Activated CD4-positive, alpha-beta T cell treated with anti-CD3 and anti-CD28 coated beads, Interleukin-2, amount 50 U/mL, for 24 hours (primary cell): Measurements from ENCODE around the gene USP17L5.
"Not testable (repeated sequence)": the region's sequence is repeated elsewhere in the genome, so short reads cannot be mapped to it uniquely, and the experiment has no call there.

Experiments used
- DNase-seq, 2 donors: peaks; one replicate each; pipeline ENCODE4 v3.0.0-alpha.2; 2020; ENCODE audit warnings: low read depth in 1 of 2, low spot score in 1 of 2

Gene USP17L5, protein sequence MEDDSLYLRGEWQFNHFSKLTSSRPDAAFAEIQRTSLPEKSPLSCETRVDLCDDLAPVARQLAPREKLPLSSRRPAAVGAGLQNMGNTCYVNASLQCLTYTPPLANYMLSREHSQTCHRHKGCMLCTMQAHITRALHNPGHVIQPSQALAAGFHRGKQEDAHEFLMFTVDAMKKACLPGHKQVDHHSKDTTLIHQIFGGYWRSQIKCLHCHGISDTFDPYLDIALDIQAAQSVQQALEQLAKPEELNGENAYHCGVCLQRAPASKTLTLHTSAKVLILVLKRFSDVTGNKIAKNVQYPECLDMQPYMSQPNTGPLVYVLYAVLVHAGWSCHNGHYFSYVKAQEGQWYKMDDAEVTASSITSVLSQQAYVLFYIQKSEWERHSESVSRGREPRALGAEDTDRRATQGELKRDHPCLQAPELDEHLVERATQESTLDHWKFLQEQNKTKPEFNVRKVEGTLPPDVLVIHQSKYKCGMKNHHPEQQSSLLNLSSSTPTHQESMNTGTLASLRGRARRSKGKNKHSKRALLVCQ

DNA sequence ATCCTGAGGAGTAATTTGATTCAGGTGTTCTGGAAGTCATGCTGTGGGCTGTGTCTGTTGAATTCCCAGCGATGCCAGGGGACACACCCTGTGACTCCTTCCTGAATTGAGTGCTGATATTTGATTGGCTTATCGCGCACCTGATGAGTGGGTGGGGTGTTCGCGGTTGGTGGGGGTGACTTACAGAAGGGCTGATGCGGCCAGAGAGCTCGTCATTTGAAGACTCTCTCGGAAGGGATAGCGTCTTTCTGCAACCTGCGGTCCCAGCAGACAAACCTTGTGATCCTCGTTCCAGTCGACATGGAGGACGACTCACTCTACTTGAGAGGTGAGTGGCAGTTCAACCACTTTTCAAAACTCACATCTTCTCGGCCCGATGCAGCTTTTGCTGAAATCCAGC lies at the start of gene USP17L5:
Gene USP17L5, plus strand, starts transcription at position 301 of the 400 bp plus-strand sequence. Its CDS starts 0 bp downstream, at position 301.
- not testable (repeated sequence) for DNase-seq

DNA sequence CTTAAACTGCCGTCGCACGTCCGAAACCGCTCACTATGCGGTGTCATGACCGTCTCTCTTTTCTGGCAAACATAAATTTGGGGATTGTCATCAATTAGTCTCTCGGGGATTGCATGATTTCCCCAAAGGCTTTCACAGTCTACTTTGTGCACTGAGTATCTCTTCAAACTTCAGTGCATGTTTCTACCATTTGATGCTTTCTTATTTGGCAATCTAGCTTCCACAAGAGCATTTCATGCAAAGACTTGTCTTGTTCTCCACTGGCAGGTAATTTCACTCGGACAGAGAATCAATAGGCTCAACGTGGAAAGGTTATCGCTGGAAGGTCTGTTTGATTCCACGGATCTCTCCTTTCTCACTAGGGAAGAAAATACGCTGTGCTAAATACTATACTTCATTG lies 15.0 kb upstream of the USP17L5 start:
- not testable (repeated sequence) for DNase-seq

DNA sequence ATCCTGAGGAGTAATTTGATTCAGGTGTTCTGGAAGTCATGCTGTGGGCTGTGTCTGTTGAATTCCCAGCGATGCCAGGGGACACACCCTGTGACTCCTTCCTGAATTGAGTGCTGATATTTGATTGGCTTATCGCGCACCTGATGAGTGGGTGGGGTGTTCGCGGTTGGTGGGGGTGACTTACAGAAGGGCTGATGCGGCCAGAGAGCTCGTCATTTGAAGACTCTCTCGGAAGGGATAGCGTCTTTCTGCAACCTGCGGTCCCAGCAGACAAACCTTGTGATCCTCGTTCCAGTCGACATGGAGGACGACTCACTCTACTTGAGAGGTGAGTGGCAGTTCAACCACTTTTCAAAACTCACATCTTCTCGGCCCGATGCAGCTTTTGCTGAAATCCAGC lies 14.3 kb upstream of the USP17L5 start, which contains the start of gene USP17L24:
Gene USP17L24, plus strand, starts transcription at position 301 of the 400 bp plus-strand sequence. Its CDS starts 0 bp downstream, at position 301.
- DNase-seq = not testable (repeated sequence)

DNA sequence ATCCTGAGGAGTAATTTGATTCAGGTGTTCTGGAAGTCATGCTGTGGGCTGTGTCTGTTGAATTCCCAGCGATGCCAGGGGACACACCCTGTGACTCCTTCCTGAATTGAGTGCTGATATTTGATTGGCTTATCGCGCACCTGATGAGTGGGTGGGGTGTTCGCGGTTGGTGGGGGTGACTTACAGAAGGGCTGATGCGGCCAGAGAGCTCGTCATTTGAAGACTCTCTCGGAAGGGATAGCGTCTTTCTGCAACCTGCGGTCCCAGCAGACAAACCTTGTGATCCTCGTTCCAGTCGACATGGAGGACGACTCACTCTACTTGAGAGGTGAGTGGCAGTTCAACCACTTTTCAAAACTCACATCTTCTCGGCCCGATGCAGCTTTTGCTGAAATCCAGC lies 9.6 kb upstream of the USP17L5 start, which contains the start of gene USP17L25:
Gene USP17L25, plus strand, starts transcription at position 301 of the 400 bp plus-strand sequence. Its CDS starts 0 bp downstream, at position 301.
- not testable (repeated sequence) for DNase-seq

DNA sequence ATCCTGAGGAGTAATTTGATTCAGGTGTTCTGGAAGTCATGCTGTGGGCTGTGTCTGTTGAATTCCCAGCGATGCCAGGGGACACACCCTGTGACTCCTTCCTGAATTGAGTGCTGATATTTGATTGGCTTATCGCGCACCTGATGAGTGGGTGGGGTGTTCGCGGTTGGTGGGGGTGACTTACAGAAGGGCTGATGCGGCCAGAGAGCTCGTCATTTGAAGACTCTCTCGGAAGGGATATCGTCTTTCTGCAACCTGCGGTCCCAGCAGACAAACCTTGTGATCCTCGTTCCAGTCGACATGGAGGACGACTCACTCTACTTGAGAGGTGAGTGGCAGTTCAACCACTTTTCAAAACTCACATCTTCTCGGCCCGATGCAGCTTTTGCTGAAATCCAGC lies 4.8 kb upstream of the USP17L5 start, which contains the start of gene USP17L26:
Gene USP17L26, plus strand, starts transcription at position 301 of the 400 bp plus-strand sequence. Its CDS starts 0 bp downstream, at position 301.
- not testable (repeated sequence) for DNase-seq

DNA sequence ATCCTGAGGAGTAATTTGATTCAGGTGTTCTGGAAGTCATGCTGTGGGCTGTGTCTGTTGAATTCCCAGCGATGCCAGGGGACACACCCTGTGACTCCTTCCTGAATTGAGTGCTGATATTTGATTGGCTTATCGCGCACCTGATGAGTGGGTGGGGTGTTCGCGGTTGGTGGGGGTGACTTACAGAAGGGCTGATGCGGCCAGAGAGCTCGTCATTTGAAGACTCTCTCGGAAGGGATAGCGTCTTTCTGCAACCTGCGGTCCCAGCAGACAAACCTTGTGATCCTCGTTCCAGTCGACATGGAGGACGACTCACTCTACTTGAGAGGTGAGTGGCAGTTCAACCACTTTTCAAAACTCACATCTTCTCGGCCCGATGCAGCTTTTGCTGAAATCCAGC lies 4.6 kb downstream of the USP17L5 start, which contains the start of gene USP17L27:
Gene USP17L27, plus strand, starts transcription at position 301 of the 400 bp plus-strand sequence. Its CDS starts 0 bp downstream, at position 301.
- not testable (repeated sequence) for DNase-seq

DNA sequence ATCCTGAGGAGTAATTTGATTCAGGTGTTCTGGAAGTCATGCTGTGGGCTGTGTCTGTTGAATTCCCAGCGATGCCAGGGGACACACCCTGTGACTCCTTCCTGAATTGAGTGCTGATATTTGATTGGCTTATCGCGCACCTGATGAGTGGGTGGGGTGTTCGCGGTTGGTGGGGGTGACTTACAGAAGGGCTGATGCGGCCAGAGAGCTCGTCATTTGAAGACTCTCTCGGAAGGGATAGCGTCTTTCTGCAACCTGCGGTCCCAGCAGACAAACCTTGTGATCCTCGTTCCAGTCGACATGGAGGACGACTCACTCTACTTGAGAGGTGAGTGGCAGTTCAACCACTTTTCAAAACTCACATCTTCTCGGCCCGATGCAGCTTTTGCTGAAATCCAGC lies 9.4 kb downstream of the USP17L5 start, which contains the start of gene USP17L28:
Gene USP17L28, plus strand, starts transcription at position 301 of the 400 bp plus-strand sequence. Its CDS starts 0 bp downstream, at position 301.
- not testable (repeated sequence) for DNase-seq

DNA sequence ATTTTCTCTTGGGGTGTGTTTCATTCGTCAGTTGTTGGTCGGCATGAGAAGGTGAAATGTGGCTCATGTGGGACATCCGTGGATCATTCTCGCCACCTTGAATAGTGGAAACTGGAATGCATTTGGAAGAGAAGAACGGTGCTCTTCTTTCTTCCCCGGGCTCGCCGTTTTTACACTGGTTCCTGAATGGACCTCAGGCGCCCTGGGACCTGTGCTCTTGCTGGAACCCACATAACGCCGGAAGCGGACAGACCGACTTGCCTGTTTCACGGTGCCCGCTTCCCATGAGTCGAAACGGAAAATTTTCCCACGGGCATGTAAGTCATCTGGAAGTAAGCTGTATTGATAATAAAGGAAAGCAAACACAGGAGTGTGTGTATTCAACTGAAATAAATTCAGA lies 11.7 kb downstream of the USP17L5 start:
- not testable (repeated sequence) for DNase-seq

DNA sequence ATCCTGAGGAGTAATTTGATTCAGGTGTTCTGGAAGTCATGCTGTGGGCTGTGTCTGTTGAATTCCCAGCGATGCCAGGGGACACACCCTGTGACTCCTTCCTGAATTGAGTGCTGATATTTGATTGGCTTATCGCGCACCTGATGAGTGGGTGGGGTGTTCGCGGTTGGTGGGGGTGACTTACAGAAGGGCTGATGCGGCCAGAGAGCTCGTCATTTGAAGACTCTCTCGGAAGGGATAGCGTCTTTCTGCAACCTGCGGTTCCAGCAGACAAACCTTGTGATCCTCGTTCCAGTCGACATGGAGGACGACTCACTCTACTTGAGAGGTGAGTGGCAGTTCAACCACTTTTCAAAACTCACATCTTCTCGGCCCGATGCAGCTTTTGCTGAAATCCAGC lies 14.1 kb downstream of the USP17L5 start, which contains the start of gene USP17L29:
Gene USP17L29, plus strand, starts transcription at position 301 of the 400 bp plus-strand sequence. Its CDS starts 0 bp downstream, at position 301.
- not testable (repeated sequence) for DNase-seq

DNA sequence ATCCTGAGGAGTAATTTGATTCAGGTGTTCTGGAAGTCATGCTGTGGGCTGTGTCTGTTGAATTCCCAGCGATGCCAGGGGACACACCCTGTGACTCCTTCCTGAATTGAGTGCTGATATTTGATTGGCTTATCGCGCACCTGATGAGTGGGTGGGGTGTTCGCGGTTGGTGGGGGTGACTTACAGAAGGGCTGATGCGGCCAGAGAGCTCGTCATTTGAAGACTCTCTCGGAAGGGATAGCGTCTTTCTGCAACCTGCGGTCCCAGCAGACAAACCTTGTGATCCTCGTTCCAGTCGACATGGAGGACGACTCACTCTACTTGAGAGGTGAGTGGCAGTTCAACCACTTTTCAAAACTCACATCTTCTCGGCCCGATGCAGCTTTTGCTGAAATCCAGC lies 23.6 kb downstream of the USP17L5 start, which contains the start of gene USP17L30:
Gene USP17L30, plus strand, starts transcription at position 301 of the 400 bp plus-strand sequence. Its CDS starts 0 bp downstream, at position 301.
- not testable (repeated sequence) for DNase-seq

DNA sequence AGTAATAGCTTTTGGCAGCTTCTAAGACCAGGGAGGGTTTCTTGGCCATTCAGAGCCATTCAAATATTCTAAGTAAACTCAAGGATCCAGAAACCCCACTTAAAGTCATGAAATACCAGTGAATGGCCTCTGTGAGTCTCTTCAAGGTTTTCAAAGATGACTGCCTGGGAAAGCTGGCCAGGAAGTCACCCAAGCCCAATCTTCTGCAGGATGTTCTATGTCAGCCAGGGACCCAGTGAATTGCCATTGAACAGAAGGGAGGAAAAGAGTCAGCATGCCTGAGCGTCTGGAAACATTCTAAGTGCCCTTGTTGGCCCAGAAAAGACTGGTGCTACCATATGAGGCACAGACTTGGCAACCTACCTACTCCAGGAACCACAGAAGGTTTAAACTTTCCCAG lies 40.7 kb downstream of the USP17L5 start:
- DNase-seq = not testable (repeated sequence)

DNA sequence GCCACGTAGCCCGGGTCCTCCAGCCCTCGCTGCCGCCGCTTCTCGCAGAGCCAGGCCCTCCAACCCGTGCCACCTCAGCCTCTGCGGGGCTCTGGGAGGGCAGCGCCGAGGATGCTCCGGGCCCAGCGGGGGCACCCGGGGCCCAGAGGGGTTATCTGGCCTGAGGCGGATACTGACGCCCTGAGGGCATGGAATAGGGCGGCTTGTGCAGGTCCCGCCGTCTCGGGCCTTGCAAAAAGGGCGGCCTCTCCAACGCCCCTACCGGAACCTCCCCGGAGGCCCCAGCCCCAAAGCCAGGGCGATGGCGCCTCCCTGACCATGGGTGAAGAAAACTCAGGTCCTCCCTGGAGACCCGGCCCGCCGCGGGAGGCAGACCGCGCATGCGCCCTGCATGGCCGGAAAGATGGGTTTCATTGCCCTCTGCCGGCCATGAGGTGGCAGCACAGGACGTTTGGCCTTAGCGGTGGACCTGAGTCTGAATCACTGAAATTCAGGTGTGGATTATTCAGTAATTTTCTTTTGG lies 41.9 kb downstream of the USP17L5 start:
- peak; percentile 29 to 48 for DNase-seq

DNA sequence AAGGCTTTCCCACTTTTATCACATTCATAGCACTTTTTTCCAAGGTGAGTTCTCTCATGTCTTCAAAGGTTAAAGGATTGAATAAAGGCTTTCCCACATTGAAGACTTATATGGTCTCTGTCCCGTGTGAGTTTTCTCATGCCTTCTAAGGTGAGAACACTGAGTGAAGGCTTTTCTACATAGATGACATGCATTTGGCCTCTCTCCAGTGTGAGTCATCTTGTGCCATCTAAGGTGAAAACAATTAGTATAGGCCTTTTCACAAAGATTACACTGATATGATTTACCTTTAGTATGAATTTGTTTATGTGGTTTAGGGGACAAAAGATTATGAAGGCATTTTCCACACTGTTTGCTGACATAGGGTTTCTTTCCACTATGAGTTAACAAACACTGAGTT lies 44.9 kb downstream of the USP17L5 start:
- DNase-seq = no peak

DNA sequence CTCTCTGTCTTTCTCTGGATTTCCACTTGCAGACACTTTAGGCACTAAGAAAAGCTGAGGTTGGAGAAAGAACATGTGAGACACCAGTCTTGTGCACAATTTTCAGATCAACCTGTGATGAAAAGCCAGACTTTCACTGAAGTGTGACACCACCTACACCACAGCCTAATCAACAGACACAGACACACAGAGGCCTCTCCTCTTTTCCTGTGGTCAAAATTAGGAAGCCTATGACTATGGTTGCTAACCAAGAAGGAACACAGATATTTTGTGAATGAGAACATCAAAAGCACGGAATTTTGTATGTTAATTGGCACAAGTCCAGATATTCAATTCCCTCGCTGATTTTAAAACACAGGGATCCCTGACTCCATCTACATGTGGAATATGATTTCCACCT lies 49.8 kb downstream of the USP17L5 start:
- DNase-seq = not testable (repeated sequence)
